HG03575 (cell line): ENCODE data around the gene BSPH1.
"Not testable (repeated sequence)": the region's sequence is repeated elsewhere in the genome, so short reads cannot be mapped to it uniquely, and the experiment has no call there.

Experiments used
- ATAC-seq: cut with Tn5 transposase; IDR thresholded peaks from one replicate; pipeline ENCODE4 v1.9.1; 2021; ENCODE audit not compliant: unreplicated experiment, insufficient number of reproducible peaks, low FRiP score; ENCODE audit errors: extremely low read depth

BSPH1 gene, protein sequence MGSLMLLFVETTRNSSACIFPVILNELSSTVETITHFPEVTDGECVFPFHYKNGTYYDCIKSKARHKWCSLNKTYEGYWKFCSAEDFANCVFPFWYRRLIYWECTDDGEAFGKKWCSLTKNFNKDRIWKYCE

DNA sequence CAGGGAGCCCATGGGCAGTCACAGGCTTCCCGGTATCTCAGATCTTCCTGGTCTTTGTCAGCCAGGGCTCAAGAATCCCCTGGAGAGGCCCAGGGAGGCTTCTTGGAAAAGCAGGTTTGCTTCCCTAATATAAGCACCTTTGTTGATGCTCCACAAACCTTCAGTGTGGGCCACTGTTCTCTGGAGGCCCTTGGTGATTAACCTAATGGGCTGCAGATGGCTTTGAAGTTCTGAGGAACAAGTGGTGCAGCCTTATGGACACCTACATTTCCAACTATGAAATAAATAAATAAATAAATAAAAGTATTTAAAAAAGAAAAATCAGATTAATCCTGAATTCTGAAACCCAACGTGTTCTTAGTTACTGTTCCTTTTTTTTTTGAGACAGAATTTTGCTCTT is at the start of gene BSPH1:
TSS of gene BSPH1 (minus strand) at position 101 of the 400 bp plus-strand sequence. CDS start at position 12, 89 bp downstream.
- ATAC-seq = no peak

DNA sequence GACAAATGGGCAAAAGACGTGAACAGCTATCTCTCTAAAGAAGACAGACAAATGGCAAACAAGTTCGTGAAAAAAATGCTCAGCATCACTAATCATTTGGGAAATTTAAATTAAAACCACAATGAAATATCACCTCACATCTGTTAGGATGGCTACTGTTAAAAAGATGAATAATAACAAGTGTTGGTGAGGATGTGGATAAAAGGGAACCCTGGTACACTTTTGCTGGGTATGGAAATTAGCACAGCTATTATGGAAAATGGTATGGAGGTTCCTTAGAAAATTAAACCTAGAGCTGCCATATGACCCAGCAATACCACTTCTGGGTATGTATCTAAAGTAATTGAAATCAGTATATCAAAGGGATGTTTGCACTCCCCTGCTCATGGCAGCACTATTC is 44.8 kb upstream of the BSPH1 start:
- ATAC-seq = no peak

DNA sequence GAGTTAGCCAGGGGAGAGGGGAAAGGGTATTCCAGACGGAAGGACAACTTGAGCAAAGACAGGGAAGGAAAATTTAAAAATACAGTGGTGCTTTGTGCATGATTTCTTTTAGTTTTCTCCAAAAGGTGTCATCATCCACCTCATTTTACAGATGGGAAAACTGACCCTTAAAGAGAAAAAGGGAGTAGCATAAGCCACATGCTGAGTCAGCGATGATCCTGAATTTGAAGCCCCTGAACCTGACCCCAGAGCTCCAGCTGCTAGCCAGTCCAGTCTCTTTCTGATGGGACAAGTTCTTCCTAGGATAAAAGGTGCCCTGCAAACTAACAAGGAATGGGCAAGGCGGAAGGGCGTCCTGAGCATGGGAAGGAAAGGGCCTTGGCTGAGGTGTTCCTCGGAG is 41.6 kb upstream of the BSPH1 start:
- ATAC-seq = no peak

DNA sequence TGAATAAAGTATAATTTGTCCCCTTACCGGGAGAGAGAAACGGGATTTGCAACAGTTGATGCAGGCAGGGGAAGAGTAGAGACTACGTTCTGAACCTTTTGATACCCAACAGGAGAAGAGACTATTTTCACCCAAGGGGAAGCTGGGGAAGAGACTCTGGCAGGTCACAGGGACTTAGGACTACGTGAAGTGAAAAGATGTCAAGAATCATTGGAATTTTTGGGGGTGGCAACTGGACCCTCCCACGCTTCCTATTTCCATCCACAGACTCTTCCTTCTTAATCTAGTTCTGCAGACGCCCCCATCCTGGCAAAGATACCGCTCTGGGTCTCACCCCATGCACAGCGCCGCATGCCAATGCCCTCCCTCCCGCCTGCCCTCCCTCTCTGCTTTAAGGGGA is 38.1 kb upstream of the BSPH1 start:
- ATAC-seq = no peak

DNA sequence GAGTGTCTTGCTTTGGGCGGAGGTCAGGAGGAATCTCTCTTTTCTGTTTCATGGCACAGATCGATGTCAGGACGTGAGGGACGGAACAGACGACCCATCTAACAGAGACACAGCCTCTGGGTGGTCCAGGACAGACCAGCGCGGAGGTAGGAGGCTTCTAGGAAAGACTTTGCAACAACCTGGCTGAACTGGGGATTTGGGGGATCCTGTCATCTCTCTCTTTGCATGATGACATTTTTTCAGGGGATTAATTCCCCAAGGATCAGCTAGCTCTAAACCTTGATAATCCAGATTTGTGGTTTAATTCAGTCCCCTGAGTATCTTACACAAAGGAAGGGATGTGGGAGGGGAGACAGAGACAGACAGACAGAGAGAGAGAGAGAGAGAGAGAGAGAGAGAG is 37.5 kb upstream of the BSPH1 start:
- ATAC-seq = no peak

DNA sequence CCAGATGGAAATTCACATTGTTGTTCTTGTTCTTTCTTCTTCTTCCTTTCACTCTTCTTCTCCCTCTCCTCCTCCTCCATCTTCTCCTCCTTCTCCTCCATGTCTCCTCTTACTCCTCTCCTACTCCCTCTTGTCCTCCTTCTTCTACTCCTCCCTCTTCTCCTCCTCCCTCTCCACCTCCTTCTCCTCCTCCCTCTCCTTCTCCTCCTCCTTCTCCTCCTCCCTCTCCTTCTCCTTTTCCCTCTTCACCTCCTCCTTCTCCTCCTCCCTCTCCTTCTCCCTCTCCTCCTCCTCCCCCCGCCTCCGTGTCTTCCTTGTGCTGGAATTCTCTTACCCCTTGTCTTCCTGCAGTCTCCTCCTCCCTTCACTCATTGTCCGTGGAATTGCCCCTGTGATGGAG is 33.5 kb upstream of the BSPH1 start:
- ATAC-seq = no peak

DNA sequence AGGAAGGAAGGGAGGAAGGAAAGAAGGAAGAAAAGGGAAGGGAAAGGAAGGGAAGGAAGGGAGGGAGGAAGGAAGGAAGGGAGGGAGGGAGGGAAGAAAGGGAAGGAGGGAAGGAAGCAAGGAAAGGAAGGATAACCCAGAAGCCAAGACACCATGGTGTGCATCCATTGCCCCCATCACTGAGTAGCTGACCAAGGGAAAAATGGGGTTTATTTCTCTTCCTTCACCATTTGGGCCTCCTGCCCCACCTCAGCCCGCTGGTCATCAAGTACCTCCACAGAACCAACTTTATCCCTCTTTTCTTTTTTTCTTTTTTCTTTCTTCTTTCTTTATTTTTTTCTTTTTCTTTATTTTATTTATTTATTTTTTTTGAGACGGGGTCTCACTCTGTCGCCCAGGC is 31.5 kb upstream of the BSPH1 start:
- no peak for ATAC-seq

DNA sequence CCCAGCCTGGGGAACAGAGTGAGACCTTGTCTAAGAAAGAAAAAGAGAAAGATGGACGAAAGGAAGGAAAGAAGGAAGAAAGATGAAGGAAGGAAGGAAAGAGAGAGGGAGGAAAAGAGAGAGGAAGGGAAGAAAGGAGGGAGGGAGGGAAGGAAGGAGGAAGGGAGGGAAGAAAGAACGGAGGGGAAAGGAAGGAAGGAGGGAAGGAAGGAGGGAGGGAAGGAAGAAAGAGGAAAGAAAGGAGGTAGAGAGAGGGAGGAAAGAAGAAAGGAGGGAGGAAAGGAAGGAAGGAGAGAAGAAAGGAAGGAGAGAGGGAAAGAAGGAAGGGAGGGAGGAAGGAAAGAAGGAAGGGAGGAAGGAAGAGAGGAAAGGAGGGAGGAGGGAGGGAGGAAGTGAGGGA is 31.0 kb upstream of the BSPH1 start:
- ATAC-seq = no peak

DNA sequence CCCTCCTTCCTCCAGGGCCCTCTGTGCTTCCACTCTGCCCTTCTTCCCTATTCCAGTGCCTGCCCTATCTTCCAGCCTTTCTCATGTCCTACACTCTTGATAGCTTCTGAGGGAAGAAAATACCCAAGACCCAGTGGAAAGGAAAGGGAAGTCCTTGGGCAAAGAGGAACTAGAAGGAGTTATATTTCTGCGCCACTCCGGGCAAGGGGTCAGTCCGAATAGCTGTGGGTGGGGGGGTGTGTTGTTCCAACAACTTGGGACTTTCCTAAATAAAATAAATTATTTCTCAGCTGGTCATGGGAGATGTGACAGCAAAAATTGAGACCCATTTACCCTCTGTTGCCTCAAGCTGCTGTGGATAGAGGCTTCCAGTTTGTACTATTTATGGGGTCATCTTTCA is 28.7 kb upstream of the BSPH1 start:
- no peak for ATAC-seq

DNA sequence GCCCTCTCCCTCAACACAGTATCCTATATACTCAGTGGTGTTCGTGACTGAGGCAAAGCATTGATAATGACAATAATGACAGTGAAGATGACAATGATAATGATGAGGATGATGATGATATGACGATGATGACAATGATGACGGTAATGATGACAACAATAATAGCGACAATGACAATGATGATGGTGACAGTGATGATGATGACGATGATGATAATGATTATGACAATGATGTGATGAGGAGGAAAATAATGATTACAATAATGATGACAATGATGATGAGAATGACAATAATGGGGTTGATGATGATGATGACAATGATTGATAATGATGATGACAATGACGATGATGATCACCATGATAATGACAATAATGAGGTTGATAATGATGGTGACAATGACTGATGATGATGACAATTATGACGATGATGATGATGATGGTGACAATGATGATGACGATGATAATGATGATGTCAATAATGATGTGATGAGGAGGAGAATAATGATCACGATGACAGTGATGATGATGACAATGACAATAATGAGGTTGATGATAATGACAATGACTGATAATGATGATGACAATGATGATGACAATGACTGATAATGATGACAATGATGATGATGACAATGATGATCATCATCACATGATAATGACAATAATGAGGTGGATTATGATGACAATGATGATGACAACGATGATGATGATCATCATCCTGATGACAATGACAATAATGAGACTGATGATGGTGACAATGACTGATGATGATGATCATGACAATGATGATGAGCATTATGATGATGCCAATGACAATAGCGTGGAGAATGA is 19.2 kb upstream of the BSPH1 start:
- no peak for ATAC-seq

DNA sequence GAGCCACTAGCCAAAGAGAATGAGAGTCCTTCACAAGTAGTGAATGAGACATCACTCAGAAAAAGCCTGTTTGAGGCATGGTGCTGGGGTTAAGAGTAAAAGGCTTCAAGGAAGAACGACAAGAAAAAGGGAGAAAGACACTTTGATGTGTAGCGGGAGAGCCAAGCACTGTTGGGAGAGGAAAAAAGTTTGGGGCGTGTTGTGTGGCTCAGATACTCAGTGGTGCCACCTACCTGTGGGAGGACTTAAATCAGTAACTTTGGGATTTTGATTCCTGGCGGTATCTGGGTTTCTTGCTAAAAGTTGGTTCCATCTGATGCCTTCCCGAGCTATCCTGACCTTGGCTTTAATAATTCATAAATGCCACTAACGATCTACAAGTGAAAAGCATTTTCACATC is 14.8 kb upstream of the BSPH1 start:
- ATAC-seq = no peak

DNA sequence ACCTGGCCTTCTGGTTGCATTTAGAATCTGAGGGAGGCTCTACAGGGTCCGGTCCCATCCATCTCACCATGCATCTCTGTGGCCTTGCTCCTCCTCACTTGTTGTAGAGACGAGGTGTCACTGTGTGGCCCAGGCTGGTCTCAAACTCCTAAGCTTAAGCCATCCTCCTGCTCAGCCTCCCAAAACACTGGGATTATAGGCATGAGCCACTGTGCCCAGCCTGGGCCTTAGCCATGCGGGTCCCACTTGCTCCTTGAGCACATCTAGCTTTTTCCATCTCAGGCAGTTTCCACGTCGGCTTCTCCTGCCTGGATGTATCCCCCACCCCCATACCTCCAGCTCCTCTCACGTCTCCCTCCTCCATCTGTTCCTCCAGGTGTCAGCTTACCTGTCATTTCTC is 12.3 kb upstream of the BSPH1 start:
- ATAC-seq = no peak

DNA sequence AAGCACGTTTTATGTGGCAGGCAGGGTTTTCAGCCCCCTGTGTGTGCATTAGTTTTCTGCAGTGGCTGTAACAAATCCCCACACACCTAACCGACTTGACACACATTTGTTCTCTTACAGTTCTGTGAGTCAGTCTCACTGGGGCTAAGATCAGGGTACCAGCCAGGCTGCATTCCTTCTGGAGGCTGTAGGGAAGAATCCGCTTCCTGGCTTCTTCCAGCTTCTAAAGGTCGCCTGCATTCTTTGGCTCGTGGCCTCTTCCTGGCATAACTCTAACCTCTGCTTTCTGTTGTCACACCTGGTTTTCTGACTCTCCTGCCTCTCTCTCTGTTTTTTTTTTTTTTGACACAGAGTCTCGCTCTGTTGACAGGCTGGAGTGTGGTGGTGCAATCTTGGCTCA is 8.9 kb upstream of the BSPH1 start:
- no peak for ATAC-seq

DNA sequence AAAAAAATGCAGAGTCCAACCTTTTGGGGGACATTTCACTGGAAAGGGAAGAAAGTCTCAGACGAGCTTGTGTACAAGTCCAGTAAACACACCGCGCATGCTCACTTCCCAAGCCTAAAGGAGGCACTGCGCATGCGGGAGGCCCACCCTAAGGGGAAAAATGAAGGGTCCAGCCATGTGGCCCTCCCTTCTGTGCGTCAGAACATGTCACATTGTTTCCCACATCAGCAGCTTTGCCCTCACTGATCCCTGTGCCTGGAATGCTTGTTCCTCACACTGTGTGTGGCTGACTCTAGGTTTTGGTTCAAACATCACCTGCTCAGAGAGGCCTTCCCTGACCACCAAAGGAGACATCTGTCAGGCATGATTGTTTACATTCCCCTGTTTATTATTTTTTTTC is 6.8 kb upstream of the BSPH1 start:
- ATAC-seq = no peak

DNA sequence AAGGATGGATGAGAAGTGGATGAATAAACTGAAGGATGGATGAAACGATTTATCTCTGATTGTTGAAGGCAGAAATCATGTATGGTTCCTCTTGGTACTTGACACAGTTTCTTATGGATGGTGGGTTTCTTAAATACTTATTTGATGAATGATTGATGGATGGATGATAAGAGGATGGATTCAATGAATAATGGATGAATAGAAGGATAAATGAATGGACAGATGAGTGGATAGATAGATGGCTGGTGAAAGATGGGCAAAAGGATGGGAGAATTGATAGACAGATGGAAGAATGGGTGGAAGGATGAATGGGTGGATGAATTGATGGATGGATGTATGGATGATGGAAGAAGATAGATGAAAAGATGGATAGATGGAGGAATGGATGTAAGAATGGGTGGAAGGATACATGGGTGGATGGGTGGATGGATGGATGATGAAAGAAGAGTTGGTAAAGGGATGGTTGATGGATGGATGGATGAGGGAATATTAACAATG is 4.3 kb upstream of the BSPH1 start:
- ATAC-seq = no peak

DNA sequence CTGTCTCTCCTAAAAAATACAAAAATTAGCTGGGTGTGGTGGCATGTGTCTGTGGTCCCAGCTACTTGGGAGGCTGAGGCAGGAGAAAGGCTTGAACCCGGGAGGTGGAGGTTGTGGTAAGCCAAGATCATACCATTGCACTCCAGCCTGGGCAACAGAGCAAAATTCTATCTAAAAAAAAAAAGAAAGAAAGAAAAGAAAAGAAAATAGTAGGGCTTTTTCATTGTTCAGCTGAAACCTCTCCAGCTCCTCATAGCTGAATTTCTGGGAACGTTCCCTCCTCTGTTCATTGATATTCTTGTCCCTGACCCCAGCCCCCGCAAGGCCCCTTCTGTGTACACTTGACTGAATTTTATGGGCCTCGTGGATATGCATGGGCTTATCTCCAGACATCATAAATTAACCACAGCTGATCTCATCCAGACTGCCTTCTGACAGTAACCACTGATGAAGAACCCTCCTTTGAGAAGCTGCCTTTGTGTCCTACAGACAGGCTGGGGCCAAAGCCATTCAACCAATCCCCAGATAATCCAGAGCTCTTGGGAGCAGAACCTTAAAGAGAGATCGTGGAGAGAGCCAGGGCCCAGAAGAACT is 2.3 kb upstream of the BSPH1 start, which contains the start of gene ELSPBP1:
TSS of gene ELSPBP1 (plus strand) at position 424 of the 594 bp plus-strand sequence. CDS start 14,036 bp downstream, outside the sequence.
- ATAC-seq = no peak

DNA sequence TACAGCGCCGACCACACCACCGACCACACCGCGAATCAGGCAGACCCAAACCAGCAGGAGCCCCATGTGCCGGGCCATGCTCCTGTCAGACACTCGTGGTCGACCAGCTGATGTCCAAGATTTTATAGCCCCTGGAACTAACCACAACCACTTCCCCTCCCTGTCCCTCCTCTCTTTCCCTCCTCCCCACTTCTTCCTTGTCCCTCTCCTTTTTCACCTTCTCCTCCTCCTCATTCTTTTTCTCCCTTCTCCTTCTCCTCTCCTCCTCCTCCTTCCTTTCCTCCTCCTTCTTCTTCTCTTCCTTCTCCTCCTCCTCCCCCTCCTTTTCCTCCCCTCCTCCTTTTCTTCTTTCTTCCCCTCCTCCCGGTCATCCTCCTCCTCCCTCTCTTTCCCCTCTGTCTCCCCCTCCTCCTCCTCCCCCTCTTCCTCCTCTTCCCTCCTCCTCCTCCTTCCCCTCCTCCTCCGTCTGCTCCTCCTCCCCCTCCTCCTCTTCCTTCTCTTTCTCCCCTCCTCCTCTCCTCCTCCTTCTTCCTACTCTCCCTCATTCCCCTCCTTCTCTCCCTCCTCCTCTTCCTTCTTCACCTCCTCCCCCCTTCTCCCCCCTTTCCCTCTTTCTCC is 670 bp downstream of the BSPH1 start:
- ATAC-seq = no peak

DNA sequence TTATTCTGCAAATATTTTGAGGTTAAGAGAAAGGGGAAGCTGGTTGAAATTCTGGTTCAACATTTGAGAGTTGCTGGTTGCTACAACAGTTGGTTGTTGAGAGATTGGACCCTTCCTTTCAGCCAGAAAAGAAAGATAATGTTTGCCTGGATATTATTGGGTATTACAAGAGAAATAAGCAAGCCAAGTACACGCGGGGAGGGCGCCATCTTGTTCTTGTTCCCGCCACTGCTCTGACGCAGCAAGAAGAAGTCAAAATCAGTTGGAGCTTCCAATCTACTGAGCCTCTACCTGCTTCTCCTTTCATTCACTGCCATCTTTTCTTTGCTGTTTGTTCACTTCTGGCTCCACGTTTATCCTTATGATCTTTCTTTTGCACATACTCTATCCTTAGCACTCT is 18.4 kb downstream of the BSPH1 start:
- no peak for ATAC-seq

DNA sequence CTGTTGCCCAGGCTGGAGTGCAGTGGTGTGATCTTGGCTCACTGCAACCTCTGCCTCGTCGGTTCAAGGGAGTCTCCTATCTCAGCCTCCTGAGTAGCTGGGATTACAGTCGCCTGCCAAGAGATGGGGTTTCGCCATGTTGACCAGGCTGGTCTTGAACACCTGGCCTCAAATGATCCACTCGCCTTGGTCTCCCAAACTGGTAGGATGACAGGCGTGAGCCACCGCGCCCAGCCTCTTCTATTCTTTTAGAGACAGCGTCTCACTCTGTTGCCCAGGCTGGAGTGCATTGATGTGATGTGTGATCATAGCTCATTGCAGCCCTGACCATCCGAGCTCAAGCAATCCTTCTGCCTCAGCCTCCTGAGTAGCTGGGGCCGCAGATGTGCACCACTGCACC is 36.0 kb downstream of the BSPH1 start:
- ATAC-seq = not testable (repeated sequence)

DNA sequence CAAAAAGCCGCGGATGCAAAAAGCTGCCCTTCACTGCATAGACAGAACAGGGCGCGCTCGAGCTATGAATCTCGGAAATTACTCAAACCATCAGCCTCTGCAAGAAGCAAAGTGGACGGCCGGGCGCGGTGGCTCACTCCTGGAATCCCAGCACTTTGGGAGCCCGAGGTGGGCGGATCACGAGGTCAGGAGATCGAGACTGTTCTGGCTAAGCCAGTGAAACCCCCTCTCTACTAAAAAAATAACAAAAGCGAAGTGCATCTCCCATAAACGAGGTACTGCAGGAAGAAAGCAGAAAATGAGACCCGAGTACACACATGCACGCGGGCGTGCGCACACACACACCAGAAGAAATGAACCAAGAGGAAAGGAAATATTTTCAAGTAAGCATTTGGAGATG is 39.8 kb downstream of the BSPH1 start:
- ATAC-seq = not testable (repeated sequence)
